ENCODE data around the gene CDC42EP1. TPM values are rescaled to one million over a fixed set of nuclear protein-coding genes. Genes with fewer than 3 reads are reported as not detected.
A peak's percentile ranks its signal among the peaks of the same experiment; 100 is the strongest.

CDC42EP1 gene
- total RNA-seq, 1 experiment from 2014 or later = 43.9 TPM

GRCh38 chr22:37611207-37611606 is 50.9 kb downstream of the CDC42EP1 start:
- Histone ChIP-seq H2AFZ (ENCODE audit: low read length) (no peak overlapping the region), H3K9ac (ENCODE audit: low read length) (no peak overlapping the region), H3F3A (ENCODE audit: low read length, unreplicated experiment) (no peaks in the 10 kb centered on the region), H3K27ac (ENCODE audit: low read length) (no peak overlapping the region), H3K4me3 (ENCODE audit: low read length) (no peak overlapping the region), H3K4me1 (ENCODE audit: insufficient read depth, low read length) (peaks cover 2% of the 10 kb centered on the region; the same call in 1 of the 2 replicates), H3K79me2 (ENCODE audit: low read length) (peaks cover 27% of the 10 kb centered on the region), H3K36me3 (ENCODE audit: low read depth, low read length) (no peaks in the 10 kb centered on the region), H3K9me3 (ENCODE audit: low read length) (no peaks in the 10 kb centered on the region), H3K4me2 (ENCODE audit: low read length) (no peak overlapping the region), H3K27me3 (ENCODE audit: low read length) (no peaks in the 10 kb centered on the region), H3K9me2 (replicated peaks; ENCODE audit: low read length) (no peaks in the 10 kb centered on the region), H4K20me1 (ENCODE audit: low read length) (no peaks in the 10 kb centered on the region)
- CTCF ChIA-PET = interaction anchor here (0.7 kb wide), 1 partner anchor 10 kb away, joined by 5 read pairs; no protein-coding TSS in a partner anchor
- POLR2A ChIA-PET (ENCODE audit: unreplicated experiment) = interaction anchor here (0.6 kb wide), 1 partner anchor 62 kb away, joined by 5 read pairs; no protein-coding TSS in a partner anchor
- BruUV-seq (replicated peaks) = no TSS peak
- no peak for TF ChIP-seq CTCF (conservative IDR thresholded peaks at IDR 0.05; ENCODE audit: low read depth, low read length)
- TF ChIP-seq EZH2 (IDR thresholded peaks at IDR 0.05; ENCODE audit: low read length, unreplicated experiment) = no peak
- no peak for TF ChIP-seq EZH2phosphoT487 (IDR thresholded peaks at IDR 0.05; ENCODE audit: borderline replicate concordance, low read length)
- ATAC-seq (no peak), DNase-seq (no peak)
- intact Hi-C loops (cut with micrococcal nuclease) = no loop called here

- H3K27me3 ChIP-seq (ENCODE audit: low read length) = no peaks in the 10 kb centered on the region
- no peak overlapping the region for H3K9ac ChIP-seq (ENCODE audit: low read length)
- H3F3A ChIP-seq (ENCODE audit: low read length, unreplicated experiment) = no peaks in the 10 kb centered on the region
- no peaks in the 10 kb centered on the region for H3K9me2 ChIP-seq (replicated peaks; ENCODE audit: low read length)
- no peaks in the 10 kb centered on the region for H4K20me1 ChIP-seq (ENCODE audit: low read length)
- H3K79me2 ChIP-seq (ENCODE audit: low read length) = peaks cover 1% of the 10 kb centered on the region; the same call in 1 of the 2 replicates
- TF ChIP-seq CTCF (conservative IDR thresholded peaks at IDR 0.05; ENCODE audit: low read depth, low read length) (no peak), EZH2 (IDR thresholded peaks at IDR 0.05; ENCODE audit: low read length, unreplicated experiment) (no peak), EZH2phosphoT487 (IDR thresholded peaks at IDR 0.05; ENCODE audit: borderline replicate concordance, low read length) (no peak)
- ATAC-seq = no peak
- no peaks in the 10 kb centered on the region for H3K4me1 ChIP-seq (ENCODE audit: insufficient read depth, low read length)
- BruUV-seq (replicated peaks) = no TSS peak
- intact Hi-C loops (cut with micrococcal nuclease) = no loop called here
- ChIA-PET POLR2A (ENCODE audit: unreplicated experiment) (interaction anchor here (0.6 kb wide), 1 partner anchor 105 kb away, joined by 3 read pairs; no protein-coding TSS in a partner anchor), CTCF (no interaction called here)
- H3K36me3 ChIP-seq (ENCODE audit: low read depth, low read length) = no peaks in the 10 kb centered on the region
- H2AFZ ChIP-seq (ENCODE audit: low read length) = no peak overlapping the region
- no peak overlapping the region for H3K4me3 ChIP-seq (ENCODE audit: low read length)
- H3K27ac ChIP-seq (ENCODE audit: low read length) = no peak overlapping the region
- H3K4me2 ChIP-seq (ENCODE audit: low read length) = no peak overlapping the region
- no peaks in the 10 kb centered on the region for H3K9me3 ChIP-seq (ENCODE audit: low read length)
- no peak for DNase-seq
Measured at GRCh38 chr22:37616201-37617083, 56.2 kb downstream of the CDC42EP1 start.

- intact Hi-C loops (cut with micrococcal nuclease) = no loop called here
- Histone ChIP-seq H3K9ac (ENCODE audit: low read length) (no peak overlapping the region), H3K9me2 (replicated peaks; ENCODE audit: low read length) (no peaks in the 10 kb centered on the region), H3F3A (ENCODE audit: low read length, unreplicated experiment) (no peaks in the 10 kb centered on the region), H3K36me3 (ENCODE audit: low read depth, low read length) (no peaks in the 10 kb centered on the region), H3K4me1 (ENCODE audit: insufficient read depth, low read length) (no peaks in the 10 kb centered on the region), H3K27me3 (ENCODE audit: low read length) (no peaks in the 10 kb centered on the region), H3K27ac (ENCODE audit: low read length) (no peak overlapping the region), H3K4me2 (ENCODE audit: low read length) (no peak overlapping the region), H4K20me1 (ENCODE audit: low read length) (no peaks in the 10 kb centered on the region), H3K4me3 (ENCODE audit: low read length) (no peak overlapping the region), H3K79me2 (ENCODE audit: low read length) (no peaks in the 10 kb centered on the region), H3K9me3 (ENCODE audit: low read length) (no peaks in the 10 kb centered on the region), H2AFZ (ENCODE audit: low read length) (no peak overlapping the region)
- TSS peak; percentile 28 for BruUV-seq (replicated peaks)
- no peak for TF ChIP-seq EZH2 (IDR thresholded peaks at IDR 0.05; ENCODE audit: low read length, unreplicated experiment)
- no peak for TF ChIP-seq CTCF (conservative IDR thresholded peaks at IDR 0.05; ENCODE audit: low read depth, low read length)
- no peak for TF ChIP-seq EZH2phosphoT487 (IDR thresholded peaks at IDR 0.05; ENCODE audit: borderline replicate concordance, low read length)
- ChIA-PET POLR2A (ENCODE audit: unreplicated experiment) (no interaction called here), CTCF (no interaction called here)
- no peak for DNase-seq
- no peak for ATAC-seq
Measured at GRCh38 chr22:37617431-37617830, 57.2 kb downstream of the CDC42EP1 start.
